Measurements from ENCODE around the gene PTDSS2. TPM values are rescaled to one million over a fixed set of nuclear protein-coding genes. Genes with fewer than 3 reads are reported as not detected.

Gene PTDSS2
- total and polyA plus RNA-seq, 2 experiments from 2014 or later, result 22.7 to 145 TPM

DNA sequence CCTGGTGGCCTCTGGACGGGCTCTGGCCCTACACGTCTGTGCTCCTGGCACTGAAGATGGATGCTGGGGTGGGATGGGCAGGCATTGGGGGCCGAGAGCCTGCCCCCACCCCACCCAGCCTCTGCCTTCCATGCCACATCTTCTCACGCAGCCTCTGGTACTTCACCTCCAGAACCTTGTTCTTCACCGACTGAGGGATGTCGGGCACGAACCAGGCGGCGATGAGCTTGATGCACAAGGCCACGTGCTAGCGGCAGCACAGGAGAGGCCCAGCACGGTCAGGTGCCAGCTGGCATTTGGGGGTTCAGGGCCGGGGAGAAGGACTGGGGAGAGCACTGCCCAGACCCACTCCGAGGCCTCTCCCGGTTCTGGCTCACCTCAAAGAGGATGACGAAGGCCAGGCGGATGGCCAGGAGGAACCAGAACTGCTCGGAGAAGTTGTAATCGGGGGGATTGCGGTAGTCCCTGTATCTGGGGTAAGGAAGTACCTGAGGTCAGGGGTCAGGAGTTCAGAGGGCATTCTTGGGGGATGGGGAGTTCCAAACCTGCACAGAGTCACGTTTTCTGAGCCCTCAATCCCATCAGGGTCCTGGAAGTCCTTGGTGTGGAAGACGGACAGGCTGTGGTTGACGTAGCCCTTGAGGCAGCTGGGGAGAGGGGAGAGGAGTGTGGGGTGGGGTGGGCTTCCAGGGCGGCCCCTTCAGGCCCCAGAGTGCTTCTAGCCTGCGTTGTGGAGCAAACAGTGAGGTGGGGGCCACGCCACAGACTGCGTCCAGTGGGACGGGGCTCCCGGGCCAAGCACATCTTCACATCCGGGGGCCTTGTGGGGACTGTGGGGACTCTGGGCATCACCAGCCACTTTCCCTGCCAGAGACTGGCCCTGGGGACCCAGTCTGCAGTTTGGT lies 31.5 kb upstream of the PTDSS2 start (continued):
- TF ChIP-seq, protein P1, sequence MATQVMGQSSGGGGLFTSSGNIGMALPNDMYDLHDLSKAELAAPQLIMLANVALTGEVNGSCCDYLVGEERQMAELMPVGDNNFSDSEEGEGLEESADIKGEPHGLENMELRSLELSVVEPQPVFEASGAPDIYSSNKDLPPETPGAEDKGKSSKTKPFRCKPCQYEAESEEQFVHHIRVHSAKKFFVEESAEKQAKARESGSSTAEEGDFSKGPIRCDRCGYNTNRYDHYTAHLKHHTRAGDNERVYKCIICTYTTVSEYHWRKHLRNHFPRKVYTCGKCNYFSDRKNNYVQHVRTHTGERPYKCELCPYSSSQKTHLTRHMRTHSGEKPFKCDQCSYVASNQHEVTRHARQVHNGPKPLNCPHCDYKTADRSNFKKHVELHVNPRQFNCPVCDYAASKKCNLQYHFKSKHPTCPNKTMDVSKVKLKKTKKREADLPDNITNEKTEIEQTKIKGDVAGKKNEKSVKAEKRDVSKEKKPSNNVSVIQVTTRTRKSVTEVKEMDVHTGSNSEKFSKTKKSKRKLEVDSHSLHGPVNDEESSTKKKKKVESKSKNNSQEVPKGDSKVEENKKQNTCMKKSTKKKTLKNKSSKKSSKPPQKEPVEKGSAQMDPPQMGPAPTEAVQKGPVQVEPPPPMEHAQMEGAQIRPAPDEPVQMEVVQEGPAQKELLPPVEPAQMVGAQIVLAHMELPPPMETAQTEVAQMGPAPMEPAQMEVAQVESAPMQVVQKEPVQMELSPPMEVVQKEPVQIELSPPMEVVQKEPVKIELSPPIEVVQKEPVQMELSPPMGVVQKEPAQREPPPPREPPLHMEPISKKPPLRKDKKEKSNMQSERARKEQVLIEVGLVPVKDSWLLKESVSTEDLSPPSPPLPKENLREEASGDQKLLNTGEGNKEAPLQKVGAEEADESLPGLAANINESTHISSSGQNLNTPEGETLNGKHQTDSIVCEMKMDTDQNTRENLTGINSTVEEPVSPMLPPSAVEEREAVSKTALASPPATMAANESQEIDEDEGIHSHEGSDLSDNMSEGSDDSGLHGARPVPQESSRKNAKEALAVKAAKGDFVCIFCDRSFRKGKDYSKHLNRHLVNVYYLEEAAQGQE (IDR thresholded peaks at IDR 0.05; ENCODE audit: unreplicated experiment), result no peak

DNA sequence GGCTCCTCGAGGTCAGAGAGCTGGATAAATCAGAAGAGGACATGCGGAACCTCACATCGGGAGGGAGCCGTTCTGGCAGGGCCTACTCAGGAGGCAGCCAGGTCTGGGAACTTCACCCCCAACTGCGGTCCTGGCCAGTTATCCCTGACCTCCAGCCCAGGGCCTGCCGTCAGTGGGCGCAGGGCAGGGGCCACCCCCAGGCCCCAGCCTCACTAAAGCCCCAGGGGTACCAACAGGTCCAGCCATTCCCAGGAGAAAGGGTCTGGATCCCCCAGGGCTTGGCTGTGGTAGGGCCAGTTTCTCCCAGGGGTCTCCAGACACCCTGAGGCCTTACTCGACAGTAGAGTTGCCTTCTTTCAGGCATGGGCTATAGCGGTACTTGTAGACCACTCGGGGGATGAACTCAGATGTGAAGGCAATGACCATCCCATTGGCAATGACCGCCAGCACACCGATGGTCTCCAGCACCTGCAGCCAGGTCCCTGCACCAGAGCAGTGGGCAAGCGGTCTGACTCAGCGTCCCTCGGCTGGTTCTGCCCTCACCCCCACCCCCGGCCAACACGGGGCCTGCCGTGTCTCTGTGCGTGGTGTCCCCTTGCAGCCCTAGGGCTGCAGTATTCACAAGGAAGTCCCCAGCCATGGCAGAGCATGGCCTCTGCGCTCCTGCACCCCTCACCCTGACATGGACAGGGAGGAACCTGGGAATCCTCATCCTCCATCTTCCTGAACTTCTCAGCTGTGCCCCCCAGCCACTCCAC lies 30.7 kb upstream of the PTDSS2 start:
- H3K4me1 Mint-ChIP-seq, result peaks cover 23% of the 10 kb centered on the region
- TF ChIP-seq, protein P2, sequence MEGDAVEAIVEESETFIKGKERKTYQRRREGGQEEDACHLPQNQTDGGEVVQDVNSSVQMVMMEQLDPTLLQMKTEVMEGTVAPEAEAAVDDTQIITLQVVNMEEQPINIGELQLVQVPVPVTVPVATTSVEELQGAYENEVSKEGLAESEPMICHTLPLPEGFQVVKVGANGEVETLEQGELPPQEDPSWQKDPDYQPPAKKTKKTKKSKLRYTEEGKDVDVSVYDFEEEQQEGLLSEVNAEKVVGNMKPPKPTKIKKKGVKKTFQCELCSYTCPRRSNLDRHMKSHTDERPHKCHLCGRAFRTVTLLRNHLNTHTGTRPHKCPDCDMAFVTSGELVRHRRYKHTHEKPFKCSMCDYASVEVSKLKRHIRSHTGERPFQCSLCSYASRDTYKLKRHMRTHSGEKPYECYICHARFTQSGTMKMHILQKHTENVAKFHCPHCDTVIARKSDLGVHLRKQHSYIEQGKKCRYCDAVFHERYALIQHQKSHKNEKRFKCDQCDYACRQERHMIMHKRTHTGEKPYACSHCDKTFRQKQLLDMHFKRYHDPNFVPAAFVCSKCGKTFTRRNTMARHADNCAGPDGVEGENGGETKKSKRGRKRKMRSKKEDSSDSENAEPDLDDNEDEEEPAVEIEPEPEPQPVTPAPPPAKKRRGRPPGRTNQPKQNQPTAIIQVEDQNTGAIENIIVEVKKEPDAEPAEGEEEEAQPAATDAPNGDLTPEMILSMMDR (conservative IDR thresholded peaks at IDR 0.05; ENCODE audit: low read depth in 2 of 2), result no peak
- no peak for TF ChIP-seq CREB1 (CRISPR knock-in tag; IDR thresholded peaks at IDR 0.05; ENCODE audit: low read depth)
- TF ChIP-seq NANOG (IDR thresholded peaks at IDR 0.05; ENCODE audit: borderline replicate concordance), result no peak
- no peak for TF ChIP-seq EZH2 (IDR thresholded peaks at IDR 0.05; ENCODE audit: low read depth, unreplicated experiment)
- TF ChIP-seq ZNF331 (CRISPR knock-in tag; IDR thresholded peaks at IDR 0.05; ENCODE audit: low read depth), result no peak
- TF ChIP-seq EZH2phosphoT487 (IDR thresholded peaks at IDR 0.05; ENCODE audit: unreplicated experiment), result no peak
- Histone ChIP-seq H3K9me2 (ENCODE audit: insufficient read depth) (no peaks in the 10 kb centered on the region), H4K20me1 (replicated peaks; ENCODE audit: insufficient read depth) (no peaks in the 10 kb centered on the region; the same call in 1 of the 2 replicates), H2AFZ (no peak overlapping the region), H3K36me3 (ENCODE audit: insufficient read depth) (no peaks in the 10 kb centered on the region), H3F3A (replicated peaks; ENCODE audit: low read depth) (peaks cover 11% of the 10 kb centered on the region), H3K79me2 (replicated peaks; ENCODE audit: insufficient read depth) (peaks cover under 1% of the 10 kb centered on the region), H3K4me3 (no peak overlapping the region), H3K4me2 (no peak overlapping the region), H3K27ac (ENCODE audit: low read depth) (no peak overlapping the region), H3K4me1 (ENCODE audit: insufficient read depth) (peaks cover 7% of the 10 kb centered on the region; the same call in 1 of the 2 replicates), H3K27me3 (ENCODE audit: insufficient read depth) (peaks cover 3% of the 10 kb centered on the region)
- peaks cover 19% of the 10 kb centered on the region for H3K27me3 Mint-ChIP-seq (ENCODE audit: insufficient read depth, low read depth, poor library complexity)
- ATAC-seq, result no peak
- no peak overlapping the region for H3K27ac Mint-ChIP-seq
- no peak overlapping the region for H3K4me3 Mint-ChIP-seq
- no peaks in the 10 kb centered on the region for H3K36me3 Mint-ChIP-seq (ENCODE audit: low read depth)
- H3K9me3 Mint-ChIP-seq, result no peaks in the 10 kb centered on the region; the same call in 2 of the 3 replicates
- DNase-seq (ENCODE audit: low spot score), result no peak

Measured in GM23338 (cell line).